B cell (primary cell): ENCODE measurements around the gene HOATZ. TPM values are rescaled to one million over a fixed set of nuclear protein-coding genes. Genes with fewer than 3 reads are reported as not detected.

Experiments used
- ATAC-seq: fragments of 200-7000 bp; cut with Tn5 transposase; one replicate; pipeline ENCODE4 v1.10.0; 2021; ENCODE audit warnings: low read depth, mild to moderate bottlenecking, moderate number of reproducible peaks, moderate library complexity
- CTCF ChIA-PET: fragments of 350-600 bp; sonication (Branson Sonifier 250); formaldehyde crosslinking; loops from one replicate; lab custom pipeline; 2021; ENCODE audit warnings: antibody characterized with exemption, inconsistent platforms; lab: Charles Lee
- POLR2A ChIA-PET: fragments of 350-600 bp; sonication (Branson Sonifier 250); formaldehyde crosslinking; loops from one replicate; lab custom pipeline; 2021; ENCODE audit warnings: antibody characterized with exemption; lab: Charles Lee
- DNase-seq: peaks from one replicate; pipeline ENCODE4 v3.0.0; 2013
- H2AFZ ChIP-seq: 2 replicates; pipeline ENCODE4 v1.6.1; 2012; ENCODE audit warnings: mild to moderate bottlenecking, low read depth, low read length; ENCODE audit not compliant: insufficient read depth, poor library complexity, severe bottlenecking
- H3K27ac ChIP-seq, 2 donors: 1 replicate in 1 of 2; 2 replicates in 1 of 2; pipeline ENCODE4 v1.5.1; 2012 to 2013; ENCODE audit warnings: low read length in 2 of 2, mild to moderate bottlenecking in 2 of 2, moderate library complexity in 1 of 2
- H3K27me3 ChIP-seq, 4 experiments: fragments of 200-600 bp in 1 of 4; sonication (generic) in 1 of 4; replicated peaks in 1 of 4; 1 replicate in 2 of 4; 2 replicates in 2 of 4; pipeline versions ENCODE4 v1.6.1 to v1.7.0; 2013 to 2016; ENCODE audit warnings: low read length in 3 of 4, mild to moderate bottlenecking in 2 of 4, mixed read lengths in 1 of 4, moderate library complexity in 1 of 4; ENCODE audit not compliant: insufficient read depth in 4 of 4, control insufficient read depth in 3 of 4; ENCODE audit errors: control extremely low read depth in 1 of 4
- H3K36me3 ChIP-seq, 2 experiments: replicated peaks in 1 of 2; 1 replicate in 1 of 2; 2 replicates in 1 of 2; pipeline versions ENCODE4 v1.6.1 to v1.7.1; 2013; ENCODE audit warnings: low read length in 1 of 2; ENCODE audit not compliant: insufficient read depth in 2 of 2, control insufficient read depth in 1 of 2; ENCODE audit errors: control extremely low read depth in 1 of 2, extremely low read depth in 1 of 2
- H3K4me1 ChIP-seq, 2 donors: fragments of 200-600 bp in 1 of 2; sonication (generic) in 1 of 2; 1 replicate in 1 of 2; 2 replicates in 1 of 2; pipeline versions ENCODE4 v1.5.1 to v1.6.1; 2013 to 2017; ENCODE audit warnings: low read length in 2 of 2; ENCODE audit not compliant: control insufficient read depth in 2 of 2, insufficient read depth in 2 of 2
- H3K4me2 ChIP-seq: replicated peaks from 2 replicates; pipeline ENCODE3; 2012; ENCODE audit warnings: mild to moderate bottlenecking, low read depth, low read length; ENCODE audit not compliant: poor library complexity, severe bottlenecking
- H3K4me3 ChIP-seq, 5 experiments: fragments of 200-600 bp in 1 of 5; sonication (generic) in 1 of 5; 1 replicate in 3 of 5; 2 replicates in 2 of 5; pipeline versions ENCODE4 v1.5.1 to v1.7.0; 2011 to 2016; ENCODE audit warnings: low read length in 4 of 5, mild to moderate bottlenecking in 4 of 5, low read depth in 2 of 5, control low read depth in 1 of 5, moderate library complexity in 1 of 5; ENCODE audit not compliant: insufficient read depth in 1 of 5; ENCODE audit errors: control extremely low read depth in 1 of 5, extremely low read depth in 1 of 5
- H3K79me2 ChIP-seq: fragments of 200-600 bp; sonication (generic); one replicate; pipeline ENCODE4 v1.6.0; 2016; ENCODE audit warnings: low read length; ENCODE audit not compliant: control insufficient read depth, insufficient read depth
- H3K9ac ChIP-seq: fragments of 200-600 bp; sonication (generic); 2 replicates; pipeline ENCODE4 v1.6.1; 2017; ENCODE audit warnings: mild to moderate bottlenecking, low read length, moderate library complexity
- H3K9me3 ChIP-seq, 3 donors: one replicate each; pipeline versions ENCODE4 v1.6.1 to v1.7.1; 2013; ENCODE audit warnings: low read length in 2 of 3; ENCODE audit not compliant: control insufficient read depth in 2 of 3, insufficient read depth in 1 of 3; ENCODE audit errors: control extremely low read depth in 1 of 3
- H4K20me1 ChIP-seq: 2 replicates; pipeline ENCODE4 v1.6.0; 2012; ENCODE audit warnings: mild to moderate bottlenecking, low read length; ENCODE audit not compliant: insufficient read depth, control insufficient read depth, poor library complexity, severe bottlenecking
- H3K27ac Mint-ChIP-seq: one replicate; pipeline ENCODE4 v1.8.0; 2021; ENCODE audit warnings: mixed read lengths
- H3K27me3 Mint-ChIP-seq: one replicate; pipeline ENCODE4 v1.8.0; 2021; ENCODE audit warnings: mixed read lengths
- H3K4me1 Mint-ChIP-seq: one replicate; pipeline ENCODE4 v1.8.0; 2021; ENCODE audit warnings: mixed read lengths
- H3K4me3 Mint-ChIP-seq: one replicate; pipeline ENCODE4 v1.8.0; 2021; ENCODE audit warnings: mixed read lengths
- H3K9me3 Mint-ChIP-seq: one replicate; pipeline ENCODE4 v1.8.0; 2022; ENCODE audit warnings: mixed read lengths; ENCODE audit not compliant: insufficient read depth
- CTCF ChIP-seq: fragments of 200-600 bp; IDR thresholded peaks from one replicate; pipeline ENCODE4 v1.8.0; 2022; ENCODE audit warnings: antibody characterized with exemption, mild to moderate bottlenecking
- EZH2 ChIP-seq: IDR thresholded peaks from 2 replicates; pipeline ENCODE4 v1.6.1; 2012; ENCODE audit warnings: borderline replicate concordance, low read depth, mild to moderate bottlenecking, moderate library complexity, low read length; ENCODE audit not compliant: insufficient read depth, poor library complexity, severe bottlenecking
- WGBS: methylation state at CpG from one replicate; pipeline ENCODE4 v1.1.5; 2013; ENCODE audit warnings: missing lambda C conversion rate; ENCODE audit not compliant: insufficient coverage; 5-methylcytosine and 5-hydroxymethylcytosine counted together
- intact Hi-C: fragments of 100-400 bp; cut with micrococcal nuclease; formaldehyde crosslinking; loops from one replicate; pipeline ENCODE4 v1.10.0; 2022
- polyA plus RNA-seq: library from polyadenylated mRNA; depleted of rRNA; stranded (reverse); fragments of >200 nt; gene quantifications from 2 replicates; pipeline ENCODE4 v1.2.3, GENCODE V29; 2012
- total RNA-seq, 2 donors: library from RNA; stranded (reverse); fragments of 120-200 nt in 1 of 2; gene quantifications; 1 replicate in 1 of 2; 2 replicates in 1 of 2; pipeline versions ENCODE4 v1.2.3 to v1.2.4, GENCODE V29; 2013 to 2022

HOATZ gene
- total and polyA plus RNA-seq, 2 donors (not counting 1 experiment from before 2014, with no cell fraction given): not detected

DNA sequence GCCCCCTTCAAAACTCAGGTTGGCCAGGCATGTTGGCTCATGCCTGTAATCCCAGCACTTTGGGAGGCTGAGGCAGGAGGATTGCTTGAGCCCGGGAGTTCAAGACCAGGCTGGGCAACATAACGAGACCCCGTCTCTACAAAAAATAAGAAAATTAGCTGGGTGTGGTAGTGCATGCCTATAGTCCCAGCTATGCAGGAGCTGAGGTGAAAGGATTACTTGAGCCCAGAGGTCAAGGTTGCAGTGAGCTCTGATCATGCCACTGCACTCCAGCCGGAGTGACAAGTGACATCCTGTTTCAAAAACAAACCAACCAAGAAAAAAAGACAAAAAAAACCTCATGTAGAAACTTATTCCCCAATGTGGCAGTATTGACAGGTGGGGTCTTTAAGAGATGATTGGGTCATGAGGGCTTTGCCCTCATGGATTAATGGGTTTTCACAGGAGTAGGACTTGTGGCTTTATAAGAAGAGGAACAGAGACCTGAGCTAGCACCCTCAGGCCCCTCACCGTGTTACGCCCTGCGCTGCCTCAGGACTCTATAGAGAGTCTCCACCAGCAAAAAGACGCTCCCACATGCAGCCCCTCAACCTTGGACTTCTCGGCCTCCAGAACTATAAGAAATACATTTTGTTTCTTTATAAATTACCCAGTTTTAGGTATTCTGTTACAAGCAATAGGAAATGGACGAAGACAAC is 48.3 kb downstream of the HOATZ start:
- TF ChIP-seq EZH2 (no peak), CTCF (no peak)
- H4K20me1 ChIP-seq: no peaks in the 10 kb centered on the region
- no peak overlapping the region for H2AFZ ChIP-seq
- no peak overlapping the region for H3K4me3 ChIP-seq
- no peak overlapping the region for H3K4me2 ChIP-seq
- H3K27me3 Mint-ChIP-seq: peaks cover 12% of the 10 kb centered on the region
- no peak overlapping the region for H3K27ac ChIP-seq
- POLR2A ChIA-PET: no interaction called here
- H3K4me1 Mint-ChIP-seq: no peaks in the 10 kb centered on the region
- no peak overlapping the region for H3K9ac ChIP-seq
- WGBS: 100% methylated on average over 4 of the region's 10 CpGs
- CTCF ChIA-PET: interaction anchor here (1.1 to 5.1 kb wide), 6 partner anchors 10 to 281 kb away, joined by 3 to 39 read pairs (median 4); no protein-coding TSS in a partner anchor
- no peaks in the 10 kb centered on the region for H3K9me3 ChIP-seq
- no peak for DNase-seq
- H3K4me1 ChIP-seq: no peaks in the 10 kb centered on the region
- H3K36me3 ChIP-seq: no peaks in the 10 kb centered on the region
- H3K4me3 Mint-ChIP-seq: no peak overlapping the region
- intact Hi-C loops: no loop called here
- H3K9me3 Mint-ChIP-seq: no peaks in the 10 kb centered on the region
- no peak for ATAC-seq
- no peak overlapping the region for H3K27ac Mint-ChIP-seq
- no peaks in the 10 kb centered on the region for H3K27me3 ChIP-seq
- no peaks in the 10 kb centered on the region for H3K79me2 ChIP-seq

DNA sequence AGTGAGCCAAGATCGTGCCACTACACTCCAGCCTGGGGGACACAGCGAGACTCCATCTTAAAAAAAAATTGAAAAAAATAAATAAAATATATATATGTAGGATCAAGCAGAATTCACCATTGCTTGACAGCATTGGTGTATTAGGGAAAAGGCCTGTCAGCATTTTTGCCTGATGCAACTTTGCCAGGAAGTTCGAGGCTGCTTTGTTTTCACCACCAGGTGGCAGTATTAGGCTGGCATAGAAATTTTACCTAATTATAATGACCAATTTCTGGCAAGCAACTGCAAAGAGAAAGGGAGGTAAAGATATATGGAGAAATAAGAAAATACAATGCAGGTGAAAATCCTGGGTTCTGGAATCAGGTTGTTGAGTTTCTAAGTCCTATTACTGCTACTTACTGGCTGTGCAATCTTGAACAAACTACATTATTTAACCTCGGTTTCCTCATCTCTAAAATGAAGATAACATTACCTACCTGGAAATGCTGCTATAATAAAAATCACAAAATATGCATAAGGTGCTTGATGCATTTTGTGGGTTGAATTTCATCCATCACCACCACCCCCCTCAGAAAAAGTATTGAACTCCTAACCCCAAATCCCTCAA is 50.6 kb downstream of the HOATZ start:
- no peak overlapping the region for H3K27ac ChIP-seq
- no peaks in the 10 kb centered on the region for H4K20me1 ChIP-seq
- intact Hi-C loops: loop anchor here (1.0 to 5.0 kb wide), 4 partner anchors 21 to 417 kb away; no protein-coding TSS in a partner anchor
- no peak overlapping the region for H3K9ac ChIP-seq
- H3K79me2 ChIP-seq: no peaks in the 10 kb centered on the region
- Mint-ChIP-seq H3K4me1 (no peaks in the 10 kb centered on the region), H3K9me3 (no peaks in the 10 kb centered on the region), H3K27ac (no peak overlapping the region), H3K4me3 (no peak overlapping the region), H3K27me3 (peaks cover 8% of the 10 kb centered on the region)
- WGBS: no CpG with 5 or more reads among the region's 4 CpGs
- ATAC-seq (no peak), DNase-seq (peak; percentile 72)
- H2AFZ ChIP-seq: no peak overlapping the region
- no peak overlapping the region for H3K4me3 ChIP-seq
- no peaks in the 10 kb centered on the region for H3K4me1 ChIP-seq
- peak; percentile 94 for TF ChIP-seq CTCF
- TF ChIP-seq EZH2: no peak
- no peaks in the 10 kb centered on the region for H3K9me3 ChIP-seq
- no peak overlapping the region for H3K4me2 ChIP-seq
- no peaks in the 10 kb centered on the region for H3K36me3 ChIP-seq
- no peaks in the 10 kb centered on the region for H3K27me3 ChIP-seq
- ChIA-PET POLR2A (no interaction called here), CTCF (interaction anchor here (0.7 to 5.1 kb wide), 10 partner anchors 21 to 281 kb away, joined by 3 to 44 read pairs (median 8); partner anchors contain the start of gene PPP2R1B)
